Measurements from ENCODE around the gene BEND2. TPM values are rescaled to one million over a fixed set of nuclear protein-coding genes. Genes with fewer than 3 reads are reported as not detected.

BEND2 gene
- total RNA-seq, 1 experiment from 2014 or later, result not detected

DNA sequence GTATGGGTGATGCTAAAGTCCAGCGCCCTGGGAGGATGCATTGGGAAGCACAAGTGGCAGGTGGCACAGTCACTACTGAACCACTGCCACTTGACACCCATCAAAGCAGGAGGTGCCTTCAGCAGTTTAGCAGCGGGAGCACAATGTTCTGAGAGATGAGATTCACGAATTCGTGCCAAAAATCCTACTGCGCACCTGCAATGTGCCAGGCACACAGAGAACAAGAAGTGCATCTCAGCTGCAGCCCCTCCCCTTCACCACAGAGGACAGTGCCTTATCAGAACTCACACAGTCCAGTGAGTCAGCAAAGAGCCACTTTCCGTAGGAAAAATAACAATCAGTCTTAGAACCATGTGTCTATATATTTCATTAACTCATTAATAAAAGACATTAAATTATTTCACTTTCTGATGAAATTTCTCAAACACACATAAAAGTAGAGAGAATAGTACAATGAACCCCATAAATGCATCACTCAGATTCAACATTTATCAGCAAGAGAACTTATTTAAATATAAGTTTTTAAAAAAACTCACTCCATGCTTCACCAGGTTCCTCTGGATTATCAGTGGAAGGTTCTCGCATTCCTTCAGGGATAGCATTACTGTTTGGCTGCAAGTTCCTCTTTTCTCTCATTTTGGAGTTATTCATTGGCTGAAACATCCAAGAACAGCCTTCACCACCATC lies 47.0 kb downstream of the BEND2 start:
- CTCF ChIA-PET, result no interaction called here
- Histone ChIP-seq H3K36me3 (ENCODE audit: control insufficient read depth, insufficient read depth, low read length) (no peaks in the 10 kb centered on the region), H3K4me1 (no peaks in the 10 kb centered on the region), H3K27me3 (replicated peaks; ENCODE audit: control insufficient read depth, insufficient read depth, low read length) (no peaks in the 10 kb centered on the region), H3K4me3 (ENCODE audit: low read depth, low read length) (no peak overlapping the region), H3K9me3 (no peaks in the 10 kb centered on the region)
- peaks cover 3% of the 10 kb centered on the region for H3K27me3 Mint-ChIP-seq (ENCODE audit: insufficient read depth, unreplicated experiment)
- BruUV-seq (replicated peaks), result no TSS peak
- POLR2A ChIA-PET, result no interaction called here
- no peaks in the 10 kb centered on the region for H3K36me3 Mint-ChIP-seq (ENCODE audit: insufficient read depth, unreplicated experiment)
- H3K9me3 Mint-ChIP-seq (ENCODE audit: unreplicated experiment), result no peaks in the 10 kb centered on the region
- DNase-seq, result no peak
- intact Hi-C loops (cut with micrococcal nuclease; ENCODE audit: unreplicated experiment), result no loop called here
- H3K4me1 Mint-ChIP-seq (ENCODE audit: low read depth, unreplicated experiment), result no peaks in the 10 kb centered on the region
- H3K4me3 Mint-ChIP-seq (ENCODE audit: unreplicated experiment), result no peak overlapping the region
- H3K27ac Mint-ChIP-seq (ENCODE audit: unreplicated experiment), result no peak overlapping the region
- TF ChIP-seq, protein P1, sequence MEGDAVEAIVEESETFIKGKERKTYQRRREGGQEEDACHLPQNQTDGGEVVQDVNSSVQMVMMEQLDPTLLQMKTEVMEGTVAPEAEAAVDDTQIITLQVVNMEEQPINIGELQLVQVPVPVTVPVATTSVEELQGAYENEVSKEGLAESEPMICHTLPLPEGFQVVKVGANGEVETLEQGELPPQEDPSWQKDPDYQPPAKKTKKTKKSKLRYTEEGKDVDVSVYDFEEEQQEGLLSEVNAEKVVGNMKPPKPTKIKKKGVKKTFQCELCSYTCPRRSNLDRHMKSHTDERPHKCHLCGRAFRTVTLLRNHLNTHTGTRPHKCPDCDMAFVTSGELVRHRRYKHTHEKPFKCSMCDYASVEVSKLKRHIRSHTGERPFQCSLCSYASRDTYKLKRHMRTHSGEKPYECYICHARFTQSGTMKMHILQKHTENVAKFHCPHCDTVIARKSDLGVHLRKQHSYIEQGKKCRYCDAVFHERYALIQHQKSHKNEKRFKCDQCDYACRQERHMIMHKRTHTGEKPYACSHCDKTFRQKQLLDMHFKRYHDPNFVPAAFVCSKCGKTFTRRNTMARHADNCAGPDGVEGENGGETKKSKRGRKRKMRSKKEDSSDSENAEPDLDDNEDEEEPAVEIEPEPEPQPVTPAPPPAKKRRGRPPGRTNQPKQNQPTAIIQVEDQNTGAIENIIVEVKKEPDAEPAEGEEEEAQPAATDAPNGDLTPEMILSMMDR (IDR thresholded peaks at IDR 0.05; ENCODE audit: insufficient read depth in 1 of 2, low read depth in 1 of 2, low read length in 1 of 2, severe bottlenecking in 1 of 2, unreplicated experiment in 1 of 2), result no peak

GRCh38 chrX:18172970-18173369 lies 47.7 kb downstream of the BEND2 start:
- CTCF ChIA-PET, result no interaction called here
- Mint-ChIP-seq H3K4me1 (ENCODE audit: low read depth, unreplicated experiment) (no peaks in the 10 kb centered on the region), H3K9me3 (ENCODE audit: unreplicated experiment) (no peaks in the 10 kb centered on the region), H3K4me3 (ENCODE audit: unreplicated experiment) (no peak overlapping the region), H3K27me3 (ENCODE audit: insufficient read depth, unreplicated experiment) (peaks cover 7% of the 10 kb centered on the region), H3K27ac (ENCODE audit: unreplicated experiment) (no peak overlapping the region), H3K36me3 (ENCODE audit: insufficient read depth, unreplicated experiment) (no peaks in the 10 kb centered on the region)
- H3K4me1 ChIP-seq, result no peaks in the 10 kb centered on the region
- intact Hi-C loops (cut with micrococcal nuclease; ENCODE audit: unreplicated experiment), result no loop called here
- TF ChIP-seq, protein P1 (IDR thresholded peaks at IDR 0.05; ENCODE audit: insufficient read depth in 1 of 2, low read depth in 1 of 2, low read length in 1 of 2, severe bottlenecking in 1 of 2, unreplicated experiment in 1 of 2), result no peak
- H3K9me3 ChIP-seq, result no peaks in the 10 kb centered on the region
- no TSS peak for BruUV-seq (replicated peaks)
- no peaks in the 10 kb centered on the region for H3K27me3 ChIP-seq (replicated peaks; ENCODE audit: control insufficient read depth, insufficient read depth, low read length)
- POLR2A ChIA-PET, result no interaction called here
- H3K36me3 ChIP-seq (ENCODE audit: control insufficient read depth, insufficient read depth, low read length), result no peaks in the 10 kb centered on the region
- DNase-seq, result no peak
- H3K4me3 ChIP-seq (ENCODE audit: low read depth, low read length), result no peak overlapping the region

DNA sequence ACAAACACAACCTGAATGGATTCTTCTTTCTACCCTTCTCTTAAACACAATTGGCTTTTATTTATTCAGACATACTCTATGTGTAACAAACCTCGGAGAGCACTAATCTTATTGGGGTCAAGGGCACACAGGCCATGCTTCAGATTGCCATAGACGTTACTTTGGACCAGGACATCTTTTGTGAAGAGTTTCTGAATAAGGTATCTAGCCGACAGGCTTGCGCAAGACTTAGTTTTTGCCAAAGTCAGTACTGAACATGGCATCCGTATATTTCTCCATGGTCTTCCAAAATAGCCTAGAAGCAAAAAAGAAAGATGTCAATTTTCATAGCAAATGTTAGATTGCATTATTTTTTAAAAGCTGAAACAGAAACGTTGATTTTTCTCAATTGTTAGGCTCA lies 49.8 kb downstream of the BEND2 start:
- Mint-ChIP-seq H3K4me1 (ENCODE audit: low read depth, unreplicated experiment) (no peaks in the 10 kb centered on the region), H3K36me3 (ENCODE audit: insufficient read depth, unreplicated experiment) (no peaks in the 10 kb centered on the region)
- POLR2A ChIA-PET, result no interaction called here

More for the DNA sequence above, 49.8 kb downstream of the BEND2 start:
- Mint-ChIP-seq H3K27me3 (ENCODE audit: insufficient read depth, unreplicated experiment) (peaks cover 5% of the 10 kb centered on the region), H3K9me3 (ENCODE audit: unreplicated experiment) (no peaks in the 10 kb centered on the region), H3K27ac (ENCODE audit: unreplicated experiment) (no peak overlapping the region), H3K4me3 (ENCODE audit: unreplicated experiment) (no peak overlapping the region)
- Histone ChIP-seq H3K9me3 (no peaks in the 10 kb centered on the region), H3K4me1 (no peaks in the 10 kb centered on the region), H3K4me3 (ENCODE audit: low read depth, low read length) (no peak overlapping the region), H3K27me3 (replicated peaks; ENCODE audit: control insufficient read depth, insufficient read depth, low read length) (no peaks in the 10 kb centered on the region), H3K36me3 (ENCODE audit: control insufficient read depth, insufficient read depth, low read length) (no peaks in the 10 kb centered on the region)
- TF ChIP-seq, protein P1 (IDR thresholded peaks at IDR 0.05; ENCODE audit: insufficient read depth in 1 of 2, low read depth in 1 of 2, low read length in 1 of 2, severe bottlenecking in 1 of 2, unreplicated experiment in 1 of 2), result no peak
- intact Hi-C loops (cut with micrococcal nuclease; ENCODE audit: unreplicated experiment), result no loop called here
- CTCF ChIA-PET, result interaction anchor here (0.6 kb wide), 1 partner anchor 207 kb away, joined by 5 read pairs; no protein-coding TSS in a partner anchor
- no peak for DNase-seq
- BruUV-seq (replicated peaks), result no TSS peak
